Epithelial cell of esophagus (primary cell): ENCODE data around the gene HSD17B12.

Experiments
- DNase-seq: peaks from one replicate; pipeline ENCODE4 v3.0.0; 2010; ENCODE audit warnings: low read depth
- H3K4me3 ChIP-seq: 2 replicates; pipeline ENCODE4 v1.5.1; 2011; ENCODE audit warnings: mild to moderate bottlenecking, low read length, control low read depth
- TF ChIP-seq, protein P1 (sequence below): IDR thresholded peaks from 2 replicates; pipeline ENCODE4 v1.5.1; 2011; ENCODE audit warnings: low read depth, mild to moderate bottlenecking, low read length, control low read depth, inconsistent platforms; ENCODE audit not compliant: insufficient read depth; ENCODE audit errors: missing control alignments

HSD17B12 gene

DNA sequence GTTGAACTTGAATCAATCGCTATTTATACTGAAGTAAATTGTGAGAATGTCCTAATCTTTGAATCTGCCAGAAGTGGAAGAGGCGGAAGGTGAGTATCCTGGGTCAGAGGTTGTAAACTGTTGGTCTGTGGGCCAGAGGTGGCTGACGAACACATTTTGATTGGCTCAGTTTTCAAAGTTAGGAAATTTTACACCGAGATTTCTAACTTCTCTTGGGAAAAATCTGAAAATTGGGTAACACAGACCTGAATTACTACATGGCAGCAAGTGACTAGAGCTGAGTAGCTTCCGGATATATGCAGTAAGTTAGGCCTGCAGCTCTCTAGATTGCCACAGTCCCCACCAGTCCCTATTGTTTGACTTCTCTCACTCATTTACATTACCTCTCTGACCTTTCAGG, 143.3 kb downstream of the HSD17B12 start:
- DNase-seq = no peak
- no peak overlapping the region for H3K4me3 ChIP-seq
- TF ChIP-seq, protein P1, sequence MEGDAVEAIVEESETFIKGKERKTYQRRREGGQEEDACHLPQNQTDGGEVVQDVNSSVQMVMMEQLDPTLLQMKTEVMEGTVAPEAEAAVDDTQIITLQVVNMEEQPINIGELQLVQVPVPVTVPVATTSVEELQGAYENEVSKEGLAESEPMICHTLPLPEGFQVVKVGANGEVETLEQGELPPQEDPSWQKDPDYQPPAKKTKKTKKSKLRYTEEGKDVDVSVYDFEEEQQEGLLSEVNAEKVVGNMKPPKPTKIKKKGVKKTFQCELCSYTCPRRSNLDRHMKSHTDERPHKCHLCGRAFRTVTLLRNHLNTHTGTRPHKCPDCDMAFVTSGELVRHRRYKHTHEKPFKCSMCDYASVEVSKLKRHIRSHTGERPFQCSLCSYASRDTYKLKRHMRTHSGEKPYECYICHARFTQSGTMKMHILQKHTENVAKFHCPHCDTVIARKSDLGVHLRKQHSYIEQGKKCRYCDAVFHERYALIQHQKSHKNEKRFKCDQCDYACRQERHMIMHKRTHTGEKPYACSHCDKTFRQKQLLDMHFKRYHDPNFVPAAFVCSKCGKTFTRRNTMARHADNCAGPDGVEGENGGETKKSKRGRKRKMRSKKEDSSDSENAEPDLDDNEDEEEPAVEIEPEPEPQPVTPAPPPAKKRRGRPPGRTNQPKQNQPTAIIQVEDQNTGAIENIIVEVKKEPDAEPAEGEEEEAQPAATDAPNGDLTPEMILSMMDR = no peak

DNA sequence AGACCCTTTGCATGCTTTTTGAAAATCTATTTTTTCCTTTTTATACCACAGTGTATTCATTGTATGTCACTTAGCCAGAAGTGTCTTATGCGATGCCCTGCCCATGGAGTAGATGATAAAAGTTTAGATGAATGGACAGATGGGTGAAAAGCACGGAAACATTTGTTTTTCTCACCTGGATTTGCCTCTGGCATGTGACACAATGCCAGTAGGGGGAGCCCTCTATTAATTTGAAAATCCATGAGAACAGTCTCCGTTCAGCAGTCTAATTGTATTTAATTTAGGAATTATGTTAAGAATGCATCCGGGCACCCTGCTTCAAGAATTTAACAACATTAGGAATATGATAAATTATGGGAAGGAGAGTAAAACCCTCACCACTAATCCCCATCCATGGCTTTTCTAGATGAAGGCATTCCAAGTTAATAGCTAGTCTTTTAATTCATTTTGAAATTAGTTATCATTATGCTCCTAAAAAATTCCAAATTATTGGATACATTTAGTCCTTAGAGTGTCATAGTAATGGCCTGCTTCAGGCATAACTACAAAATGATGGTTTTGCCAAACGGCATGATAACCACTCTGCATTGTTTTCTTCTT, 144.8 kb downstream of the HSD17B12 start:
- TF ChIP-seq, protein P1 = peak; percentile 77
- peak; percentile 57 for DNase-seq
- H3K4me3 ChIP-seq = no peak overlapping the region

DNA sequence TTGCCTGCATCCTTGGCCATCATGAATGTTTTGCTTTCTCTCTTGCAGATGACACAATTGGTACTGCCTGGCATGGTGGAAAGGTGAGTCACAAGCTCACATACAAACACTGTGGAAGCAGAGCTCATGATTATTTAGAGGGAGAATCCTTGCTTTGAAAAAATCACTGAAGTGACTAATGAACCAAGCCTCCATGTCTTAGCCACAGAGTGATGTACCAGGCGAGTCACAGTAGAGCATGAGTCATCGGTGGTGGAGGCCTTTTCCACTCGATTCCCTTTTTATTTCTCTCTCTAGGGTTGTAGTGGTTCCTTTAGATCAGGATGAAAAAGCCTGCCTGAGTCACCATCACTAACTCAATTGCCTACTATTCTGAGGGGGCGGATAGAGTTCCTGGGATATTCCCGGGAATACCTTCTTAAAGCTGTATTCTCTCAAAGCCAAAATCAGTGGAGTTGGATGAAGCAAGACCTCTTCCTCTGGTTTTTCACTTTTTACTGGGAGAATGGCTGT, 150.4 kb downstream of the HSD17B12 start:
- TF ChIP-seq, protein P1 = no peak
- DNase-seq = peak; percentile 99
- H3K4me3 ChIP-seq = no peak overlapping the region

DNA sequence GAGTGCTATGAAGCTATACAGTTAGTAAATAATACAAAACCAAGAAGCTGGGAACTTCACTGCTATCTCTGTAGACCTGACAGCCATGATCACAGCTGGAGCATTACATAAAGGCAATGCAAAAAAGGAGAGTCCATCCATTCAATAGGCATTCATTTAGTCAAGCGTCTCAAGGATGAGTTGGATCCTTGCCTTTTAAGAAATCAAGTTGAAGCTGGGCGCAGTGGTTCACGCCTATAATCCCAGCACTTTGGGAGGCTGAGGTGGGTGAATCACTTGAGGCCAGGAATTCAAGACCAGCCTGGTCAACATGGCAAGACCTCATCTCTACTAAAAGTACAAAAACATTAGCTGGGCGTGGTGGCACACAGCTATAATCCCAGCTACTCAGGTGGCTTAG, 152.0 kb downstream of the HSD17B12 start:
- H3K4me3 ChIP-seq = no peak overlapping the region
- DNase-seq = peak; percentile 75
- TF ChIP-seq, protein P1 = no peak

DNA sequence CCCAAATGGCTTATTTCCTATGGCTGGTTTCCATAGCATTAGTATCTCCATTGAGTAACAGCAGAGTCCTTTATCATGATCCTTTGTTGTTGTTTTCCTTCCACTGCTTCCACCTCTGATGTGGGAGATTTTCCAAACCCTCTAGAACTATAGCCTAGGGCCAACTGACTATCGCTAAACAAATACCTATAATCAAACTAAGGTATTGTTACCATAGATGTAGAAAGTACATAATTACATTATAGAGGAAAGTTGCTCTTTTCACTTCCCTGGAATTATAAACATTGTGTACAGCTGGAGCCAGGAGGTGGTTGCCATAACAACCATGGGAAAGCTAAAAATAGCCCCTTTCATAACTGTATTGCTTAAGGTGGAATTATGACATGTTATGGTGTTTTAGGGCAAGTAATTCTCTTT, 153.1 kb downstream of the HSD17B12 start:
- peak; percentile 27 for DNase-seq
- TF ChIP-seq, protein P1 = no peak
- H3K4me3 ChIP-seq = no peak overlapping the region

DNA sequence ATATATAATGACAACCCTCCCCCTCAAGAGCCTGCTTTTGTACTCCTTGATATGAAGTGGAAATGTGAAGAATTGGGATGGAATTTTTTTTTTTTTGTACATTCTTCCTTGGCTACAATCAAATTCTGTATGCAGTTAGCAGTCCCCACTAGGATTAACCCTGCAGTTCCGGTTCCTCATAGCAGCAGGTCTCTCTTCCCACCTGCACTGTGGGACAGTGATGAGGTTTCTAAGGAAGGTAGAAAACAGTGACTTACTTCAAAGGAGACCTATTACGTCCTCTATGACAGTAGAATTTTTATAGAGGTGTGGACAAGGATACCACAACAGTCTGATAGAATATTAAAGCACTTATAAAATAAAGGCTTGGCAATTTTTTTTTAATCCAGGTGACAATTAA, 153.7 kb downstream of the HSD17B12 start:
- H3K4me3 ChIP-seq = no peak overlapping the region
- TF ChIP-seq, protein P1 = no peak
- DNase-seq = no peak

DNA sequence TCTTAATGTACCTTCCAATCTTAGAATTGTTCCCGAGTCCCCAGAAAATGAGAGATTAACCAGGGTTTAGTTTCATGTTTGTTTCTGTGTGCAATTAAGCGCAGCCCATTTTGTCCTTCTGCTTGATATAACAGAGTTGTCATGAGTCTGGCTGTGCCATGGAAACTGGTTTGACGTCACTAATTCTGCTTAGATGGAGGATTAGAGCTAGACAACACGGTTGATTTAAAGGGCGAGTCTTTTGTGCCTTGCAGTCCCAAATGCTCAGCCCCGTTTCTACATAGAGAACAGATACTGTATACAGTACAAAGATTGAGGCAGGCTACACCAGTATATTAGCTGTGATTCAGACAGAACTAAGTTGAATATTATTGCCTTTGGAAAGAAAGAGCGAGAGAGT, 154.6 kb downstream of the HSD17B12 start:
- no peak for DNase-seq
- TF ChIP-seq, protein P1 = no peak
- H3K4me3 ChIP-seq = no peak overlapping the region
